Testis (tissue), 2 donors: Measurements from ENCODE around the gene LRRIQ4.

Experiments
- POLR2A ChIP-seq: fragments of 450-650 bp; IDR thresholded peaks from one replicate; pipeline ENCODE4 v1.6.1; 2017; ENCODE audit warnings: antibody characterized with exemption, mild to moderate bottlenecking, moderate library complexity
- TF ChIP-seq, protein P1 (sequence below), 3 experiments: fragments of 450-650 bp in 2 of 3; fragments of 200-600 bp in 1 of 3; sonication (generic) in 1 of 3; IDR thresholded peaks; one replicate each; pipeline ENCODE4 v1.5.1; 2016 to 2019; ENCODE audit warnings: antibody characterized with exemption in 3 of 3, mild to moderate bottlenecking in 2 of 3, moderate library complexity in 1 of 3

DNA sequence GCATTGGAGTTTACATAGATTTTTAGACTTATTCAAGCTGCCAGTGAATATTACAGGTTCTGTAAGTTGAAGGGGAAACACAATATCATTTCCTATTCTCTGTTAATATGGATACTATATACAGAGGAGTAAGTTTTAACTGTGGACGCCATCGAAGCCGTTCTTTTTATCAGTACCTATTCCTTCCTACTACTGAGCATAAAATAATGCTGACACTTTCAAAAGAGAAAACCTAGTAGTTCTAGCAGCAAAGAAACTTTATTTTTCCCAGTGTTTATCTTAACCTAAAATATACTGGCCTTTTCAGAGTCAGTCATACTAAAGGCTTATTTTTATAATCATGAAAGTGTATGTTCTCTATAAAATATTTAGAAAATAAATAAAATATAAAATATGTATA is 42.8 kb downstream of the LRRIQ4 start:
- TF ChIP-seq, protein P1, sequence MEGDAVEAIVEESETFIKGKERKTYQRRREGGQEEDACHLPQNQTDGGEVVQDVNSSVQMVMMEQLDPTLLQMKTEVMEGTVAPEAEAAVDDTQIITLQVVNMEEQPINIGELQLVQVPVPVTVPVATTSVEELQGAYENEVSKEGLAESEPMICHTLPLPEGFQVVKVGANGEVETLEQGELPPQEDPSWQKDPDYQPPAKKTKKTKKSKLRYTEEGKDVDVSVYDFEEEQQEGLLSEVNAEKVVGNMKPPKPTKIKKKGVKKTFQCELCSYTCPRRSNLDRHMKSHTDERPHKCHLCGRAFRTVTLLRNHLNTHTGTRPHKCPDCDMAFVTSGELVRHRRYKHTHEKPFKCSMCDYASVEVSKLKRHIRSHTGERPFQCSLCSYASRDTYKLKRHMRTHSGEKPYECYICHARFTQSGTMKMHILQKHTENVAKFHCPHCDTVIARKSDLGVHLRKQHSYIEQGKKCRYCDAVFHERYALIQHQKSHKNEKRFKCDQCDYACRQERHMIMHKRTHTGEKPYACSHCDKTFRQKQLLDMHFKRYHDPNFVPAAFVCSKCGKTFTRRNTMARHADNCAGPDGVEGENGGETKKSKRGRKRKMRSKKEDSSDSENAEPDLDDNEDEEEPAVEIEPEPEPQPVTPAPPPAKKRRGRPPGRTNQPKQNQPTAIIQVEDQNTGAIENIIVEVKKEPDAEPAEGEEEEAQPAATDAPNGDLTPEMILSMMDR (IDR thresholded peaks at IDR 0.05): no peak
- no peak for TF ChIP-seq POLR2A
